HG03565 (cell line): ENCODE results near the gene SCN3B.

ENCODE experiments used
- ATAC-seq: cut with Tn5 transposase; IDR thresholded peaks from one replicate; pipeline ENCODE4 v1.9.1; 2021; ENCODE audit warnings: mild to moderate bottlenecking, moderate library complexity; ENCODE audit not compliant: unreplicated experiment

SCN3B gene

GRCh38 chr11:123659311-123659710, 4.9 kb upstream of the SCN3B start:
- ATAC-seq = no peak

DNA sequence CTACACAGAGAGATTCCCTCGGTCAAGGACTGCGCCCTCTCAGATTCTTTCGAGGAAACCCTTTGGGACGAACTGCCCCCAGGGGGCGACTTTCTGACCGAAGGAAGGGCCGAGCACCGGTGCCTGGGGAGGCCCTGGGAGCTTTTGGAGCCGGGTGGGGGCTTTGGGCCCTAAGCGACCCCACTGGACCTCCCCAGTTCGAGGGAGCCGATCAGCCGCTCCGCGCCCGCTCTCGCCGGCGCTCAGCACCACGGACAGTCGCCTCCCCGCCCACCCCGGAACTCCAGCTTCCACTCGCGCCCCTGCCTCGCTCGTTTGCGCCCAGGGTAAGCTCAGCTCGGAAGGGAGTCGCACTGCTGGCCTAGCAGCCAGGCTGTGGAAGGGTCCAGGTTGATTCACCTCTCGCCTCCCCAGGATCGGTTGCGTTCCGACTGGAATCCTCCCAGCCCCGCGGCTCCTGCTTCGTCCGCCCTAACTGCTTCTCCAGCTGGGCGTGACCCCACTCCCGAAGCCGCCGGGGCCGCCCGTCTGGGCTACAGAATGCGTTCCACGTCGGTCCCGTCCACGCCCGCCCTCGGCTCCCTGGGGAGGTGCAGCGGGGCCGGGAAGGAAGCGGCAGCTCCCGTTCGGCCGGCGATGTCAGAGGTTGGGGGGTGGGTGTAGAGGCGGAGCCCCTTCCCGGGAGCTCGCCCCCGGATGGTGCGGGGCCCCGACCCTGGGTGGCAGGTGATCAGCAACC, 428 bp downstream of the SCN3B start:
- ATAC-seq = no peak

GRCh38 chr11:123653483-123653826, 969 bp downstream of the SCN3B start:
- ATAC-seq = no peak

DNA sequence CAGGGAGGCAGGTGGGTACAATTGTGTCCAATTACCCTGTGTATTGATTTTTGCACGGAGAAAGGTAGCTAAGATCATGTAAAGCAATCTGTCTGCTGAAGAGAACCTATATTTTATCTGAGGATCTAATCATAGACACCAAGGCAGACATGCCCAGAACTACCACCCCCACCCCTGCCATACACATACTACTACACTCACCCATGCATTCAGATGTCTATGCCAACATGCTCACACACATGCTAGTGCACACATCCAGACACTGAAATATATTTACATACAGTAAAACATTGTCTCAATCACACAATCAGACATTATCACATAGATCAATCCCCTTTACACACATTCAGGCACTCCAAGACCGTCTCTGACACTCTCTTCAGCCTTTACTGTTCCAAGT, 1.8 kb downstream of the SCN3B start:
- no peak for ATAC-seq

DNA sequence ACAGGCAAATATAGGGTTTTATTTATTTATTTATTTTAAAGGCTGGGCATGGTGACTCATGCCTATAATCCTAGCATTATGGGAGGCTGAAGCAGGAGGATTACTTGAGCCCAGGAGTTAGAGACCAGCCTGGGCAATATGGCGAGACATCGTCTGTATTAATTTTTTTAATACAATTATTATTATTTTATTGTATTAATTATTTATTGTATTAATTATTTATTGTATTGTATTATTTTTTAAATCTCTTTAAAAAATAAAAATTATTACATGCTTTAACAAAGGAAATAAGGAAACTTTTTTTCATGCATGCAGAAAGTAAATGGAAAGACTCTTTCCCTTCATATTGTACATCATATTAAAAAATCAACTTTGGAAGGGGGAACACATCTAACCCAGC, 3.5 kb downstream of the SCN3B start:
- ATAC-seq = no peak

GRCh38 chr11:123645286-123645975, 9.0 kb downstream of the SCN3B start:
- no peak for ATAC-seq

DNA sequence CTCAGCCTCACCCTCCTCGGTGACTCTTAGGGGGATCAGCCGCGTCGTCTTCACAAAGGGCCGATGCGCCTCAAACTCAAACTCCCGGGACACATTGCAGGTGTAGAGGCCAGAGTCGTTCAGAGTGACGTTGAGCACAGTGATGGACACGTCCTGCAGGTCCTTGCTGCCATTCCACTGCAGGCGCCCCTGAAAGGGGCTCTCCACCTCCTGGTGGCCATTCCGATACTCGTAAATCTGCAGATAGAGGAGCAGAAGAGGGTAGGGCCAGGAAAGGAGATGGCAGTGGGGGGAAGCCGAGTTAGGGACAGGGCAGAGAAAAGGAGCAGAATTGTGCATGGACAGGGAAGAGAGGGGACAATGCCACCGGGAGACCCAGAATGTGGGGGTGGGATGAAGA, 12.0 kb downstream of the SCN3B start:
- ATAC-seq = no peak

DNA sequence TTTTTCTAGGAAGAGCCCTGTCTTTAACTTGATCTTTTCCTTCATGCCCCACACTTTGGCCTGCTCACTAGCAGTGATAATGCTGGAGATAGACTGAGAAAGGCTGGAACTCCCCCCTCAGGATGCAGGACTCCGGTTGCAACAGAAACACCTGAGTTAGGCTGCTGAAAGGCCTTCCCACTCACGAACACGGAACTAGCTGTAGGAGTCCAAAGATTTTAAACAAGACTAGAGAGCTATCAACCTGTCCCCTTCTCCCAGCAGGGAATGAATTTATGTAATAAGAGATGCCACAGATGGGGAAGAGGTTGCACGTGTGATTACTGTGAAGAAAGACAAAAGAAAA, 13.0 kb downstream of the SCN3B start:
- no peak for ATAC-seq

DNA sequence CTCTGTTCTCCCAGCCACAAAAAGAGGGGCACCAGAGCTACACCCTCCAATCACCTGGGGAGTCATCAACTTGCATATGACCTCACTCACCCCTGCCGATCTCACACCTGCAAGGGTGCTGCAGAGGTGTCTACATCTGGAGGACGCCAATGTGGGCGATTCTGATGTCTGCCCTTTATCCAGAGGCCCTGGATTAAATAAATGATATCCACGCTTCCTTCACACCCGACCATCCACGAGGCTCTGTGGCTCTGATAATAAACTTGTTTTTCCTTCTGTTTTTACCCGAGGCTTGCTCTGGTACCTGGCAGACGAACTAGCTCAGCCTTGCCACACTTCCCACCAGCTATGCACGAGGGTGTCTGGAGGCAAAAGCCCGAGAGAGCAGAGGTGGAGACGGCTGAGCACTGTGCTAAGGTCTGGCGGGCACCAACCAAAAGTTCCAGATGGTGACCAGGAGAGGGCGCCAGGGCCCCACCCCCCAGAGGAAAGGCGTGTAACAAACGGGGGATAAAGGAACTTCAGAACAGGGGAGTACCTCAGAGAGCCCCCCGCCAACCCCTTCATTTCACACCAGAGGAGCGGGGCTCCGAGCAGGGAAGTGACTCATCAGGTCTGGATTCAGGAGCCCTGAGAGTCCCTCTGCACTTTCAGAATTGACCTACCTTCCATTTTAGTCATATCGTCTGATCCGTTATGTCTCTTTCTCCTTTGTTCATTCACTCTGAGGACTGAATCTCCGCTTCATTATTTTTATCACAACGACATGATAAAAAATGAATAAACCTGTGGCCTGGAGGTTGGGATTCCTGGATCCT, 13.5 kb downstream of the SCN3B start:
- ATAC-seq = no peak

DNA sequence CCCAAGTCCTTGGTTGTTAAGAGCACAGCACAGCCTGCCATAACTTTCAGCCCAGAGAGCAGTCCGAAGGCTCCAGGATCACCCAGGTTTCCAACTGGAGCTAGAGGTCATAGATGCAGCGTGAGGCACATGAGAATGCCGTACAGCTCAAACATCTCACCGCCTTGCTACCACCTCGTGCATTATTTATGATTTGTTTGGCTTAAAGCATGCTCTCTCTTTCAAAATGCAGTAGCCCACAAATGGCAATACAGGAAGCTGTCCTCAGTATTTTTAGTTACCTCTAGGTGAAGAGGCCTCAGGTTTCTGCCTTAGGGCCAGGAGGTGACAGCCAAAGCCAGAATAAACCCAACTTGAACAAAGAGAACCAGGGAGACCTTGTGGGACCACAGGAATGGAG, 14.4 kb downstream of the SCN3B start:
- ATAC-seq = no peak

DNA sequence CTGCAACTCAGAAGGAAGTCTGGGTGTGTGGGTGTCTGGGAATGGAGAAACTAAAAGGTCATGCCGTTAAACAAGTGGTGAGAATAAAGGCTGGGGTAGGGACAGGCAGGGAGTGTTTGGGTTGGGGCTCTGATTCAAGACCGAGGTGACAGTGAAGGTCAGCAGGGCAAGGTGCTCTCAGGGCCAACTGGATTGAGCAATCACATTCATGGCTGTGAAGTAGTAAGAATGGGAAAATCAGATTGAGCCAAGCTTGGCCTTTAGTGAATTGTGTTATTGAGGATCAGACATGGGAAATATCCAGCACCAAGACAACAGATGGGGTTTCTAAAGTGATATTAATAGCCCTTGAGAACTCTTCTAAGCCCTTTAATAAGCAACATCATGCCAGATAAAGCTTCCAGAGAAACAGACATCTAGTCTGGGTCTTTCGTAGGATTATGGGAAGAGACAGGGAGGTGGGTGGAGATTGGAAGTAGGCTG, 24.3 kb downstream of the SCN3B start:
- ATAC-seq = no peak

- no peak for ATAC-seq
Observed at GRCh38 chr11:123628936-123629683, 25.3 kb downstream of the SCN3B start.

DNA sequence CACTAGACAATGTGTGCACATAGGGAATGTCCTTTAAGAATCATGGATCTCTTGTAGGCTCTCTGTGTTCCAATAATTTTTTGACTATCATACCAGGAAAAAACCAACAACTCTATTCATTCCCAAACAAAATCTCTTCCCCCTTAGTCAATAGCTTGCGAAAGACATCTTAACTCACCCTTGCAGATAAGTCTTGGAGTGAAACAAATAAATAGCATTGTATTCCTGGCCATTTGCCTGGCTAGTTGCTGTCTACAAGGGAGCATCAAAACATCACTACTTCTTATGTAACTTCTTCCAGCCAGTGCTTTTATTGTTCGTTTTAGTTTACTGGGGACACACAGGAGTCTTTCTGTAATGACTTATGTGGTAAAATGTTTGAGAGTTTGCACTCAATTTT, 29.4 kb downstream of the SCN3B start:
- no peak for ATAC-seq

- no peak for ATAC-seq
Observed at GRCh38 chr11:123622576-123622975, 31.8 kb downstream of the SCN3B start.

DNA sequence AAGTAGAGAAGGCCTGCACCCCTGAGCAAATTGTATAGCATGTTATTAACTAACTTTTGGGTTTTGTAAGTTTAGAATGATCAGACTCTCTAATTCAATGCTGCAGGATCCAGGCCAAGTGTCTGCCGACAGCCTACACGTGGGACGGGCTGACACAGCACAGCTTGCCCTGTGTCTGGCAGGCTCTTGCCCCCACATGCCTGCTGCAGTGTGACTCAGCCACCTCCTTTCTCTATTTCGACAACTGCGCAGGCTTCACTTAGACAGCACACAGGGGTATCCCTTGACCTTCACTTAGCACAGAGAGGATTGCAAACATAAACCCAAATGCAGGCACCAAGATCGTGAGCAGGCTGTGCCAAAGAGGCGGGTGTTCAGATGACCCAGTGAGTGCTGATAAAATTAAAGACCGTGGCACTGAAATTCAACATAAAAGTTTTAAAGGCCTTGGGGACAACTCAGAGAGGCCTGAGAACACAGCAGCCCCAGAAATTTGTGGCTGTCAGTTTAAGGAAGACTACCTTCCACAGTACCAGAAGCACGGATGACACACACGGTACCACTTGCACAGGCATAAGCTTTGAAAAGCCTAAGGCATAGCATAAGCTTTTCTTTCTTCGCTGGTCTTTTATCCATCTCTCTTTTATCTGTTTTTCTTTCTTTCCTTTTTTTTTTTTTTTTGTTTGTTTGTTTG, 37.8 kb downstream of the SCN3B start:
- no peak for ATAC-seq

- no peak for ATAC-seq
Observed at GRCh38 chr11:123611698-123612097, 42.7 kb downstream of the SCN3B start.

GRCh38 chr11:123608945-123609344, 45.5 kb downstream of the SCN3B start:
- no peak for ATAC-seq

DNA sequence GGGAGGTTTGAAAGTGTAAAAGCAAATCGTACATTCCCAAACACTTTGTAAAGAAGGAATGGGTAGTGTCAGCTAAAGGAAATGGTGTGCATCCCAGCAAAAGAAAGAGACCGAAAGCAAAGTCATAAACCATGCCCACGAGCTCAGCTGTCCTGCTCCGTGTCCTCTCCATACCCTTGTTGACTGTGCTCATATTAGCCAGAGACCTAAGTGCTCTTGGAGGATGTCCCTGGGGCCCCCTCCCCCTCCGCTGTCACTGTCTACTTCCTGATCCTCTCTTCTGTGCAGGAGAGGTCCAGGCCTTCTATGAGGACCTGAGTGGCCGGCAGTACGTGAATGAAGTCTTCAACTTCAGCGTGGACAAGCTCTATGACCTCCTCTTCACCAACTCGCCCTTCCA, 46.1 kb downstream of the SCN3B start:
- no peak for ATAC-seq

GRCh38 chr11:123607781-123608180, 46.6 kb downstream of the SCN3B start:
- no peak for ATAC-seq

DNA sequence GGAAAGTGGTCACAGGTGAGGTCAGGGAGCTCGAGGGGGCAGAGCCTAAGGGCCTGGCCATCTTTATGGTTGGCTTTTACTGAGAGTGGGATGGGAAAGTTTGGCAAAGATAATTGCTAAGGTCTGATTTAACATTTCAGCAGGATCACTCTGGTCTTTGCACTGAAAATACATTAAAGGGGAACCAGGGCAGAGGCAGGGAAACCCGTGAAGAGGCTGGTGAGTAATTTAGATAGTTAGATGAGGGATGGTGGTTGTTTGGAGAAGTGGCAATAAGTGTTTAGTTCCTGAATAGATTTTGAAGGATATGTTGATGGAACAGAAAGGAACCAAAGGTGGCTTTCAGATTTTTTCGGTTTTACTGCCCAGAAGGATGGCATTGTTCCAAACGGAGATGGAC, 50.8 kb downstream of the SCN3B start:
- no peak for ATAC-seq

GRCh38 chr11:123601743-123602142, 52.7 kb downstream of the SCN3B start:
- no peak for ATAC-seq
